T-cell (primary cell): ENCODE data around the gene HBD. TPM values are rescaled to one million over a fixed set of nuclear protein-coding genes. Genes with fewer than 3 reads are reported as not detected.

Experiments used
- ATAC-seq, 4 experiments: fragments of 200-7000 bp in 3 of 4; fragments of 150-1000 bp in 1 of 4; cut with Tn5 transposase; replicated peaks in 1 of 4; 1 replicate in 3 of 4; 2 replicates in 1 of 4; pipeline ENCODE4 v1.10.0; 2021; ENCODE audit warnings: moderate library complexity in 3 of 4, mild to moderate bottlenecking in 2 of 4, moderate number of reproducible peaks in 1 of 4
- CTCF ChIA-PET, 2 donors: fragments of 300-600 bp; sonication (Branson Sonifier 250); formaldehyde crosslinking; loops; one replicate each; lab custom pipeline; 2022; ENCODE audit warnings: antibody characterized with exemption in 2 of 2; lab: Charles Lee
- POLR2A ChIA-PET, 2 donors: fragments of 300-600 bp; sonication (Branson Sonifier 250); formaldehyde crosslinking; loops; one replicate each; lab custom pipeline; 2022; ENCODE audit warnings: antibody characterized with exemption in 2 of 2; lab: Charles Lee
- DNase-seq, 35 experiments: peaks; one replicate each; pipeline versions ENCODE4 v3.0.0 to v3.0.0-alpha.2; 2013 to 2023
- H3K27ac ChIP-seq: one replicate; pipeline ENCODE4 v1.5.1; 2013; ENCODE audit warnings: low read length
- H3K27me3 ChIP-seq, 2 experiments: replicated peaks in 1 of 2; 1 replicate in 1 of 2; 2 replicates in 1 of 2; pipeline versions ENCODE4 v1.6.1 to v1.7.0; 2013; ENCODE audit warnings: low read length in 1 of 2, mixed read lengths in 1 of 2; ENCODE audit not compliant: control insufficient read depth in 2 of 2, insufficient read depth in 2 of 2; ENCODE audit errors: extremely low read depth in 1 of 2
- H3K36me3 ChIP-seq, 2 donors: 1 replicate in 1 of 2; 2 replicates in 1 of 2; pipeline versions ENCODE4 v1.6.1 to v1.7.0; 2013; ENCODE audit warnings: low read length in 1 of 2; ENCODE audit not compliant: control insufficient read depth in 2 of 2, insufficient read depth in 1 of 2; ENCODE audit errors: extremely low read depth in 1 of 2
- H3K4me1 ChIP-seq, 2 experiments: 1 replicate in 1 of 2; 2 replicates in 1 of 2; pipeline versions ENCODE4 v1.6.1 to v1.7.0; 2013; ENCODE audit warnings: low read length in 2 of 2, mixed read lengths in 1 of 2; ENCODE audit not compliant: insufficient read depth in 2 of 2, control insufficient read depth in 1 of 2; ENCODE audit errors: extremely low read depth in 1 of 2
- H3K4me3 ChIP-seq, 2 donors: 1 replicate in 1 of 2; 2 replicates in 1 of 2; pipeline versions ENCODE4 v1.5.1 to v1.7.0; 2013; ENCODE audit warnings: mild to moderate bottlenecking in 2 of 2, low read length in 1 of 2, moderate library complexity in 1 of 2; ENCODE audit not compliant: control insufficient read depth in 1 of 2; ENCODE audit errors: extremely low read depth in 1 of 2
- H3K9me3 ChIP-seq: 2 replicates; pipeline ENCODE4 v1.7.0; 2013
- H3K27ac Mint-ChIP-seq, 2 donors: one replicate each; pipeline ENCODE4 v1.8.0; 2020 to 2021; ENCODE audit warnings: mild to moderate bottlenecking in 2 of 2, mixed read lengths in 2 of 2
- H3K27me3 Mint-ChIP-seq, 2 donors: one replicate each; pipeline ENCODE4 v1.8.0; 2021 to 2022; ENCODE audit warnings: mixed read lengths in 2 of 2
- H3K36me3 Mint-ChIP-seq: one replicate; pipeline ENCODE4 v1.8.0; 2021; ENCODE audit warnings: mixed read lengths
- H3K4me1 Mint-ChIP-seq, 3 donors: one replicate each; pipeline ENCODE4 v1.8.0; 2020 to 2022; ENCODE audit warnings: mixed read lengths in 3 of 3, mild to moderate bottlenecking in 1 of 3
- H3K4me3 Mint-ChIP-seq, 3 donors: one replicate each; pipeline ENCODE4 v1.8.0; 2020 to 2022; ENCODE audit warnings: mild to moderate bottlenecking in 3 of 3, mixed read lengths in 3 of 3, moderate library complexity in 3 of 3
- H3K9me3 Mint-ChIP-seq, 3 donors: one replicate each; pipeline ENCODE4 v1.8.0; 2020 to 2022; ENCODE audit warnings: mixed read lengths in 3 of 3
- WGBS: methylation state at CpG from one replicate; pipeline ENCODE4 v1.1.5; 2013; ENCODE audit warnings: missing lambda C conversion rate; ENCODE audit not compliant: insufficient coverage; 5-methylcytosine and 5-hydroxymethylcytosine counted together
- total RNA-seq, 35 experiments: library from RNA in 6 of 35; stranded (reverse) in 6 of 35; fragments of 120-200 nt in 1 of 35; gene quantifications; one replicate each; pipeline versions ENCODE4 v1.2.1 to v1.2.4 and lab custom pipeline; 2013 to 2026

HBD gene
- total RNA-seq, 5 donors from 2014 or later (not counting 1 experiment from before 2014, with no cell fraction given) = 0.72 to 1.9 TPM; not detected in 3

GRCh38 chr11:5243816-5244180 lies 9.5 kb upstream of the HBD start:
- H3K36me3 Mint-ChIP-seq = no peaks in the 10 kb centered on the region
- Histone ChIP-seq H3K36me3 (no peaks in the 10 kb centered on the region), H3K4me1 (no peaks in the 10 kb centered on the region), H3K4me3 (no peak overlapping the region), H3K27ac (no peak overlapping the region), H3K27me3 (no peaks in the 10 kb centered on the region), H3K9me3 (no peaks in the 10 kb centered on the region)
- no peak overlapping the region for H3K4me3 Mint-ChIP-seq
- H3K4me1 Mint-ChIP-seq = no peaks in the 10 kb centered on the region
- ATAC-seq = no peak
- DNase-seq = no peak
- H3K9me3 Mint-ChIP-seq = no peaks in the 10 kb centered on the region
- peaks cover 2 to 14% of the 10 kb centered on the region in 2 donors for H3K27me3 Mint-ChIP-seq
- WGBS = no CpG with 5 or more reads among the region's 4 CpGs
- POLR2A ChIA-PET = no interaction called here
- H3K27ac Mint-ChIP-seq = no peak overlapping the region
- CTCF ChIA-PET = no interaction called here

GRCh38 chr11:5242933-5243815 lies 8.9 kb upstream of the HBD start:
- Histone ChIP-seq H3K36me3 (no peaks in the 10 kb centered on the region), H3K27me3 (no peaks in the 10 kb centered on the region), H3K4me1 (no peaks in the 10 kb centered on the region), H3K9me3 (no peaks in the 10 kb centered on the region), H3K27ac (no peak overlapping the region), H3K4me3 (no peak overlapping the region)
- ATAC-seq (no peak), DNase-seq (no peak)
- WGBS = 63% methylated on average over 6 of the region's 7 CpGs
- Mint-ChIP-seq H3K9me3 (no peaks in the 10 kb centered on the region), H3K4me1 (no peaks in the 10 kb centered on the region), H3K4me3 (no peak overlapping the region), H3K27ac (no peak overlapping the region), H3K27me3 (peaks cover 2 to 16% of the 10 kb centered on the region in 2 donors), H3K36me3 (no peaks in the 10 kb centered on the region)
- ChIA-PET POLR2A (no interaction called here), CTCF (no interaction called here)

GRCh38 chr11:5242208-5242607 lies 7.9 kb upstream of the HBD start:
- H3K4me1 Mint-ChIP-seq = no peaks in the 10 kb centered on the region
- no peak overlapping the region for H3K27ac Mint-ChIP-seq
- peaks cover 2 to 16% of the 10 kb centered on the region in 2 donors for H3K27me3 Mint-ChIP-seq
- no peaks in the 10 kb centered on the region for H3K9me3 Mint-ChIP-seq
- ChIA-PET CTCF (no interaction called here), POLR2A (no interaction called here)
- H3K4me3 Mint-ChIP-seq = no peak overlapping the region
- WGBS = no CpG with 5 or more reads among the region's 2 CpGs
- H3K4me3 ChIP-seq = no peak overlapping the region
- no peaks in the 10 kb centered on the region for H3K27me3 ChIP-seq
- no peak overlapping the region for H3K27ac ChIP-seq
- ATAC-seq (no peak), DNase-seq (no peak)
- no peaks in the 10 kb centered on the region for H3K4me1 ChIP-seq
- H3K9me3 ChIP-seq = no peaks in the 10 kb centered on the region
- no peaks in the 10 kb centered on the region for H3K36me3 ChIP-seq
- no peaks in the 10 kb centered on the region for H3K36me3 Mint-ChIP-seq

GRCh38 chr11:5241458-5241857 lies 7.2 kb upstream of the HBD start:
- peaks cover 2 to 18% of the 10 kb centered on the region in 2 donors for H3K27me3 Mint-ChIP-seq
- no peak for DNase-seq
- no peaks in the 10 kb centered on the region for H3K9me3 ChIP-seq
- H3K4me1 ChIP-seq = no peaks in the 10 kb centered on the region
- H3K4me1 Mint-ChIP-seq = no peaks in the 10 kb centered on the region
- no peak overlapping the region for H3K27ac ChIP-seq
- WGBS = 45% methylated on average over 2 of the region's 3 CpGs
- H3K36me3 Mint-ChIP-seq = no peaks in the 10 kb centered on the region
- POLR2A ChIA-PET = no interaction called here
- ATAC-seq = no peak
- H3K4me3 ChIP-seq = no peak overlapping the region
- CTCF ChIA-PET = no interaction called here
- H3K4me3 Mint-ChIP-seq = no peak overlapping the region
- H3K9me3 Mint-ChIP-seq = no peaks in the 10 kb centered on the region
- no peaks in the 10 kb centered on the region for H3K27me3 ChIP-seq
- no peaks in the 10 kb centered on the region for H3K36me3 ChIP-seq
- H3K27ac Mint-ChIP-seq = no peak overlapping the region

- Mint-ChIP-seq H3K4me3 (no peak overlapping the region), H3K36me3 (no peaks in the 10 kb centered on the region), H3K27me3 (peaks cover 2 to 15% of the 10 kb centered on the region in 2 donors), H3K4me1 (no peaks in the 10 kb centered on the region), H3K27ac (no peak overlapping the region), H3K9me3 (no peaks in the 10 kb centered on the region)
- POLR2A ChIA-PET = no interaction called here
- Histone ChIP-seq H3K4me1 (no peaks in the 10 kb centered on the region), H3K9me3 (no peaks in the 10 kb centered on the region), H3K4me3 (no peak overlapping the region), H3K27me3 (no peaks in the 10 kb centered on the region), H3K36me3 (no peaks in the 10 kb centered on the region), H3K27ac (no peak overlapping the region)
- DNase-seq = no peak
- CTCF ChIA-PET = no interaction called here
- ATAC-seq = no peak
- WGBS = 40% methylated on average over 1 of the region's 2 CpGs
Measured at GRCh38 chr11:5240458-5240857, 6.2 kb upstream of the HBD start.

GRCh38 chr11:5240056-5240455 lies 5.8 kb upstream of the HBD start:
- DNase-seq = no peak
- CTCF ChIA-PET = no interaction called here
- Mint-ChIP-seq H3K27ac (no peak overlapping the region), H3K9me3 (no peaks in the 10 kb centered on the region), H3K4me1 (no peaks in the 10 kb centered on the region), H3K27me3 (peaks cover 2 to 16% of the 10 kb centered on the region in 2 donors), H3K4me3 (no peak overlapping the region), H3K36me3 (no peaks in the 10 kb centered on the region)
- no peak overlapping the region for H3K27ac ChIP-seq
- no peaks in the 10 kb centered on the region for H3K36me3 ChIP-seq
- H3K4me3 ChIP-seq = no peak overlapping the region
- ATAC-seq = no peak
- POLR2A ChIA-PET = no interaction called here
- H3K9me3 ChIP-seq = no peaks in the 10 kb centered on the region
- H3K27me3 ChIP-seq = no peaks in the 10 kb centered on the region
- WGBS = 67% methylated on average over 1 of the region's 1 CpG
- H3K4me1 ChIP-seq = no peaks in the 10 kb centered on the region
